Measurements from ENCODE around the gene RSU1. TPM values are rescaled to one million over a fixed set of nuclear protein-coding genes. Genes with fewer than 3 reads are reported as not detected.

Gene RSU1
- total and polyA plus RNA-seq, 10 of the 15 experiments (the other 5 are each of a cell fraction or from before 2014, with no cell fraction given): 49.2 to 139 (median 81.3) TPM

DNA sequence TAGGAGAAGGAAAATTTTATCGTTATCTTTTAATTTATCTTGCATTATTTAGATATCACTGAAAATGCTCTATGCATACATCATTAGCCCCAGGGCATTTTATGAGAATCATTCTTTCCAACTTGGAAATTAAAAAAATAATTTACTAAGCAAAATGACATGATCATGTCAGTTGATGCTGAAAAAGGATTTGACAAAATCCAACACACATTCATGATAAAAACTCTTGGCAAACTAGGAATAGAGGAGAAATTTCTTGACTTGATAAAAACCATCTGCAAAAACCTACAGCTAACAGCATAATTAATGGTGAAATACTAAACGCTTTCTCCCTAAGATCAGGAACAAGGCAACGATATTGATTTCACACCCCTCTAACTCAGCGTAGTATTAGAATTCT lies 40.2 kb upstream of the RSU1 start:
- Histone ChIP-seq H3K9me3 (replicated peaks; ENCODE audit: control insufficient read depth, insufficient read depth, low read length) (no peaks in the 10 kb centered on the region), H3K27me3 (replicated peaks in 1 of 2; ENCODE audit: control insufficient read depth in 2 of 2, insufficient read depth in 2 of 2, low read length in 1 of 2) (no peaks in the 10 kb centered on the region; a peak in 1 of 4 replicates), H3K36me3 (ENCODE audit: control insufficient read depth in 2 of 2, insufficient read depth in 2 of 2, low read length in 1 of 2) (no peaks in the 10 kb centered on the region), H3K4me2 (ENCODE audit: control insufficient read depth, insufficient read depth) (no peak overlapping the region), H3K4me3 (no peak overlapping the region), H3K9ac (ENCODE audit: control insufficient read depth, insufficient read depth, low read length) (no peak overlapping the region), H3K79me2 (ENCODE audit: control insufficient read depth, insufficient read depth, low read length) (no peaks in the 10 kb centered on the region), H2AFZ (ENCODE audit: control insufficient read depth, low read depth, low read length) (no peak overlapping the region), H4K20me1 (ENCODE audit: control insufficient read depth, insufficient read depth) (no peaks in the 10 kb centered on the region), H3K4me1 (ENCODE audit: control insufficient read depth, insufficient read depth, low read length) (no peaks in the 10 kb centered on the region), H3K27ac (ENCODE audit: control insufficient read depth, insufficient read depth) (no peak overlapping the region)
- RAD21 ChIA-PET (ENCODE audit: unreplicated experiment): no interaction called here
- WGBS (ENCODE audit: insufficient coverage, insufficient replicate concordance, low lambda C conversion rate, missing lambda C conversion rate): 89% methylated on average over 4 of the region's 4 CpGs
- intact Hi-C loops (cut with micrococcal nuclease; ENCODE audit: unreplicated experiment): no loop called here
- in situ Hi-C loops (cut with MboI): no loop called here
- no peak for FAIRE-seq
- DNase-seq (ENCODE audit: low read depth, low spot score): no peak
- POLR2A ChIA-PET: no interaction called here
- TF ChIP-seq TCF3 (IDR thresholded peaks at IDR 0.05; ENCODE audit: borderline replicate concordance, insufficient read depth, low read depth, low read length): no peak
- no peak for TF ChIP-seq ZNF274 (IDR thresholded peaks at IDR 0.05; ENCODE audit: insufficient read depth, insufficient read length)
- TF ChIP-seq RUNX3 (IDR thresholded peaks at IDR 0.05; ENCODE audit: low read length): no peak
- TF ChIP-seq SMC3 (IDR thresholded peaks at IDR 0.05; ENCODE audit: borderline replicate concordance, low read length): no peak
- TF ChIP-seq BMI1 (IDR thresholded peaks at IDR 0.05; ENCODE audit: borderline replicate concordance): no peak
- no peak for TF ChIP-seq NR2C1 (IDR thresholded peaks at IDR 0.05)
- TF ChIP-seq POU2F2 (IDR thresholded peaks at IDR 0.05; ENCODE audit: borderline replicate concordance, low read depth, low read length): no peak
- CTCF ChIA-PET: interaction anchor here (0.6 to 2.1 kb wide), 4 partner anchors 13 to 399 kb away, joined by 3 to 5 read pairs (median 4); no protein-coding TSS in a partner anchor
- SMC1A ChIA-PET (ENCODE audit: uncharacterized antibody, unreplicated experiment): interaction anchor here (2.4 kb wide), 2 partner anchors 12 to 14 kb away, joined by 9 to 10 read pairs; no protein-coding TSS in a partner anchor
- no peak for ATAC-seq
- BruUV-seq (replicated peaks): no TSS peak

DNA sequence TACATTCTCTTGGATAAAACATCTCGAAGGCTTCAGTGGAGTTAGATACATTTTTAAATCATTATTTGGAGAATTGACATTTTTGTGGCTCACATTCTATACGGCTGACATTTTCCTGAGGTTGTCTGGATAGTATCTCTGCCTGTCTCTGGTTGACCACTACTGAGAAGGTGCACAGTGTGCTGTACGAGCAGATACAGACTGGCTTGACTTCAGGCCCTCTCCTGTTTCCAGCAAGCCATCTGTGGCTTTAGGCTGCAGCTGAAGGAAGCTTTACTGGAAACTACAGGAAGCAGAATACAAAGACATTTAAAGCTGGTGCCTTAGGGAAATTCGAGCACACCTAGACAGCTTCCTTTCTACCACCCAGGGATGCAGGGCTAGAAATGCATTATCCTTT lies 39.3 kb upstream of the RSU1 start:
- RAD21 ChIA-PET (ENCODE audit: unreplicated experiment): no interaction called here
- no peak for TF ChIP-seq RFX5 (IDR thresholded peaks at IDR 0.05; ENCODE audit: low read depth, low read length)
- no peak for TF ChIP-seq BCL11A (IDR thresholded peaks at IDR 0.05; ENCODE audit: low read depth, low read length)
- TF ChIP-seq SKIL (IDR thresholded peaks at IDR 0.05; ENCODE audit: low read depth, poor library complexity, severe bottlenecking): no peak
- no peak for TF ChIP-seq CBX5 (IDR thresholded peaks at IDR 0.05; ENCODE audit: low read depth)
- no peak for TF ChIP-seq MXI1 (IDR thresholded peaks at IDR 0.05; ENCODE audit: low read depth, low read length)
- TF ChIP-seq SMARCA5 (IDR thresholded peaks at IDR 0.05): no peak
- TF ChIP-seq ETV6 (conservative IDR thresholded peaks at IDR 0.05 in 1 of 2, IDR thresholded peaks at IDR 0.05 in 1 of 2; ENCODE audit: borderline replicate concordance in 1 of 2, low read depth in 1 of 2): no peak
- in situ Hi-C loops (cut with MboI) (no loop called here), intact Hi-C loops (cut with micrococcal nuclease; ENCODE audit: unreplicated experiment) (no loop called here)
- FAIRE-seq (no peak), ATAC-seq (no peak), DNase-seq (ENCODE audit: low read depth, low spot score) (no peak)
- no peaks in the 10 kb centered on the region for H4K20me1 ChIP-seq (ENCODE audit: control insufficient read depth, insufficient read depth)
- no peak overlapping the region for H2AFZ ChIP-seq (ENCODE audit: control insufficient read depth, low read depth, low read length)
- BruUV-seq (replicated peaks): no TSS peak
- no peaks in the 10 kb centered on the region for H3K36me3 ChIP-seq (ENCODE audit: control insufficient read depth in 2 of 2, insufficient read depth in 2 of 2, low read length in 1 of 2)
- no peaks in the 10 kb centered on the region for H3K9me3 ChIP-seq (replicated peaks; ENCODE audit: control insufficient read depth, insufficient read depth, low read length)
- H3K4me3 ChIP-seq: no peak overlapping the region
- CTCF ChIA-PET: interaction anchor here (1.0 to 2.1 kb wide), 2 partner anchors 12 to 20 kb away, joined by 3 to 4 read pairs; no protein-coding TSS in a partner anchor
- no peak overlapping the region for H3K9ac ChIP-seq (ENCODE audit: control insufficient read depth, insufficient read depth, low read length)
- no peak overlapping the region for H3K27ac ChIP-seq (ENCODE audit: control insufficient read depth, insufficient read depth)
- no peaks in the 10 kb centered on the region for H3K79me2 ChIP-seq (ENCODE audit: control insufficient read depth, insufficient read depth, low read length)
- 3% methylated on average over 4 of the region's 4 CpGs for WGBS (ENCODE audit: insufficient coverage, insufficient replicate concordance, low lambda C conversion rate, missing lambda C conversion rate)
- no peaks in the 10 kb centered on the region for H3K4me1 ChIP-seq (ENCODE audit: control insufficient read depth, insufficient read depth, low read length)
- SMC1A ChIA-PET (ENCODE audit: uncharacterized antibody, unreplicated experiment): interaction anchor here (2.4 kb wide), 2 partner anchors 12 to 15 kb away, joined by 9 to 10 read pairs; no protein-coding TSS in a partner anchor
- POLR2A ChIA-PET: no interaction called here
- no peaks in the 10 kb centered on the region; a peak in 1 of 4 replicates for H3K27me3 ChIP-seq (replicated peaks in 1 of 2; ENCODE audit: control insufficient read depth in 2 of 2, insufficient read depth in 2 of 2, low read length in 1 of 2)
- no peak overlapping the region for H3K4me2 ChIP-seq (ENCODE audit: control insufficient read depth, insufficient read depth)
